ENCODE measurements around the gene RIN2.

GRCh38 chr20:19768325-19768842, 10.3 kb downstream of the RIN2 start:
- no peak for TF ChIP-seq CTCF (conservative IDR thresholded peaks at IDR 0.05; ENCODE audit: low read length)
- no peak for TF ChIP-seq EZH2phosphoT487 (IDR thresholded peaks at IDR 0.05; ENCODE audit: borderline replicate concordance)
